K562 (cell line): ENCODE results near the gene SLC25A17. TPM values are rescaled to one million over a fixed set of nuclear protein-coding genes. Genes with fewer than 3 reads are reported as not detected.

Experiments
- ELF1 ChIP-seq: fragments of 200-800 bp; sonication (Bioruptor generic); IDR thresholded peaks from 2 replicates; pipeline ENCODE4 v1.6.1; 2016; ENCODE audit warnings: missing genetic modification characterization, missing compliant biosample characterization
- FOXP1 ChIP-seq: sonication (generic); formaldehyde crosslinking; IDR thresholded peaks from 2 replicates; pipeline ENCODE4 v1.8.0; 2022; ENCODE audit warnings: mild to moderate bottlenecking, missing genetic modification reagents
- GATA2 ChIP-seq: sonication (generic); formaldehyde crosslinking; IDR thresholded peaks from 2 replicates; pipeline ENCODE4 v1.4.0; 2020; ENCODE audit warnings: mild to moderate bottlenecking, missing genetic modification reagents
- GATAD2A ChIP-seq: fragments of 450-650 bp; IDR thresholded peaks from 2 replicates; pipeline ENCODE4 v1.6.1; 2017
- HOXB6 ChIP-seq: fragments of 250-450 bp; sonication (Bioruptor Pico); IDR thresholded peaks from 2 replicates; pipeline ENCODE4 v1.5.1; 2022; ENCODE audit warnings: mild to moderate bottlenecking, borderline replicate concordance
- NCOA2 ChIP-seq, 2 experiments: fragments of 450-650 bp; IDR thresholded peaks; 2 replicates each; pipeline ENCODE4 v1.6.1; 2018; ENCODE audit warnings: mild to moderate bottlenecking in 2 of 2, moderate library complexity in 1 of 2; ENCODE audit not compliant: partially characterized antibody in 2 of 2
- PHF20 ChIP-seq: fragments of 450-650 bp; IDR thresholded peaks from 2 replicates; pipeline ENCODE4 v1.6.1; 2018; ENCODE audit not compliant: partially characterized antibody
- POLR2AphosphoS5 ChIP-seq: IDR thresholded peaks from 2 replicates; pipeline ENCODE4 v1.6.1; 2011; ENCODE audit warnings: mild to moderate bottlenecking, low read depth, low read length, moderate library complexity; ENCODE audit not compliant: control insufficient read depth, insufficient read depth
- PTTG1 ChIP-seq: fragments of 450-650 bp; IDR thresholded peaks from 2 replicates; pipeline ENCODE4 v1.6.1; 2016; ENCODE audit warnings: low read depth, mild to moderate bottlenecking, missing genetic modification characterization, missing compliant biosample characterization
- RNF2 ChIP-seq: sonication (generic); IDR thresholded peaks from 2 replicates; pipeline ENCODE4 v1.6.1; 2016
- SMARCA4 ChIP-seq: fragments of 450-650 bp; IDR thresholded peaks from 2 replicates; pipeline ENCODE4 v1.6.1; 2016
- TCF3 ChIP-seq: sonication (generic); formaldehyde crosslinking; IDR thresholded peaks from 2 replicates; pipeline ENCODE4 v1.4.0; 2020; ENCODE audit warnings: mild to moderate bottlenecking, missing genetic modification reagents
- USF2 ChIP-seq: sonication (generic); formaldehyde crosslinking; IDR thresholded peaks from 2 replicates; pipeline ENCODE4 v1.5.0; 2020; ENCODE audit warnings: missing genetic modification reagents
- XRCC3 ChIP-seq: fragments of 450-650 bp; IDR thresholded peaks from 2 replicates; pipeline ENCODE4 v1.6.1; 2017; ENCODE audit warnings: mild to moderate bottlenecking, moderate library complexity
- ZBTB11 ChIP-seq, 3 experiments: fragments of 200-800 bp in 1 of 3; fragments of 250-450 bp in 1 of 3; fragments of 450-650 bp in 1 of 3; sonication (Bioruptor Pico) in 1 of 3; sonication (Bioruptor generic) in 1 of 3; formaldehyde crosslinking in 1 of 3; IDR thresholded peaks; 2 replicates each; pipeline versions ENCODE4 v1.6.1 to v1.8.0; 2016 to 2022; ENCODE audit warnings: mild to moderate bottlenecking in 2 of 3, missing genetic modification characterization in 2 of 3, missing compliant biosample characterization in 1 of 3, moderate library complexity in 1 of 3
- ZBTB7A ChIP-seq: IDR thresholded peaks from 2 replicates; pipeline ENCODE4 v1.6.1; 2011; ENCODE audit warnings: low read depth, mild to moderate bottlenecking, low read length, moderate library complexity, borderline replicate concordance; ENCODE audit not compliant: control insufficient read depth
- ZNF217 ChIP-seq: sonication (generic); formaldehyde crosslinking; IDR thresholded peaks from 2 replicates; pipeline ENCODE4 v1.8.0; 2022; ENCODE audit warnings: mild to moderate bottlenecking, missing genetic modification reagents
- ZNF785 ChIP-seq: fragments of 250-450 bp; sonication (Bioruptor Pico); IDR thresholded peaks from 2 replicates; pipeline ENCODE4 v1.4.0; 2020; ENCODE audit warnings: mild to moderate bottlenecking
- polyA plus RNA-seq, 8 experiments: library from polyadenylated mRNA; depleted of rRNA in 4 of 8; stranded (reverse) in 5 of 8; unstranded in 3 of 8; fragments of >200 nt; fragmentation: Nextera tagmentation in 2 of 8; fragmentation: Illumina TruSeq in 1 of 8; extraction: Ambion mirVana in 2 of 8; extraction: Trizol in 1 of 8; gene quantifications; 2 replicates each; pipeline versions ENCODE4 v1.2.1 to v1.2.3, GENCODE V29; 2011 to 2014; ENCODE audit warnings: inconsistent platforms in 1 of 8, missing spikeins in 1 of 8
- total RNA-seq, 7 experiments: library from RNA; depleted of rRNA in 6 of 7; stranded (reverse); fragments of >200 nt in 6 of 7; fragmentation: Illumina TruSeq in 2 of 7; extraction: Trizol in 2 of 7; gene quantifications; 2 replicates each; pipeline versions ENCODE4 v1.2.1 to v1.2.3, GENCODE V29; 2011 to 2021; ENCODE audit warnings: low replicate concordance in 1 of 7
- TF ChIP-seq, protein P1 (sequence below): fragments of 250-450 bp; sonication (Bioruptor Pico); IDR thresholded peaks from 2 replicates; pipeline ENCODE4 v1.4.0; 2020
- TF ChIP-seq, protein P2 (sequence below): fragments of 450-650 bp; IDR thresholded peaks from 2 replicates; pipeline ENCODE4 v1.6.1; 2016; ENCODE audit warnings: mild to moderate bottlenecking

The SLC25A17 gene
- total and polyA plus RNA-seq, 9 of the 15 experiments (the other 6 are each of a cell fraction or from before 2014, with no cell fraction given) = 32.6 to 136 (median 56.2) TPM

GRCh38 chr22:40818747-40819598, at the start of gene SLC25A17 (continued):
- TF ChIP-seq XRCC3 (no peak), GATAD2A (no peak), TCF3 (CRISPR knock-in tag) (no peak), POLR2AphosphoS5 (peak; percentile 61), ZNF785 (CRISPR knock-in tag) (no peak), ELF1 (peak; percentile 61; the same call in 1 of the 2 replicates), USF2 (CRISPR knock-in tag) (no peak), NCOA2 (IDR thresholded peaks at IDR 0.05; ENCODE audit: partially characterized antibody in 2 of 2) (no peak), FOXP1 (CRISPR knock-in tag) (no peak), ZNF217 (no peak), PTTG1 (tag) (no peak), ZBTB11 (CRISPR knock-in tag; IDR thresholded peaks at IDR 0.05) (peak in 1 of 3 experiments; percentile 45; a peak in 1 of 6 replicates), PHF20 (no peak), RNF2 (0 out of 2 replicates have a peak, but pooled peaks have one; percentile 17), SMARCA4 (no peak), ZBTB7A (0 out of 2 replicates have a peak, but pooled peaks have one; percentile 4), GATA2 (CRISPR knock-in tag) (no peak), HOXB6 (CRISPR knock-in tag) (no peak)
- TF ChIP-seq, protein P1, sequence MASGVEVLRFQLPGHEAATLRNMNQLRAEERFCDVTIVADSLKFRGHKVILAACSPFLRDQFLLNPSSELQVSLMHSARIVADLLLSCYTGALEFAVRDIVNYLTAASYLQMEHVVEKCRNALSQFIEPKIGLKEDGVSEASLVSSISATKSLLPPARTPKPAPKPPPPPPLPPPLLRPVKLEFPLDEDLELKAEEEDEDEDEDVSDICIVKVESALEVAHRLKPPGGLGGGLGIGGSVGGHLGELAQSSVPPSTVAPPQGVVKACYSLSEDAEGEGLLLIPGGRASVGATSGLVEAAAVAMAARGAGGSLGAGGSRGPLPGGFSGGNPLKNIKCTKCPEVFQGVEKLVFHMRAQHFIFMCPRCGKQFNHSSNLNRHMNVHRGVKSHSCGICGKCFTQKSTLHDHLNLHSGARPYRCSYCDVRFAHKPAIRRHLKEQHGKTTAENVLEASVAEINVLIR (CRISPR knock-in tag) = no peak
- TF ChIP-seq, protein P2, sequence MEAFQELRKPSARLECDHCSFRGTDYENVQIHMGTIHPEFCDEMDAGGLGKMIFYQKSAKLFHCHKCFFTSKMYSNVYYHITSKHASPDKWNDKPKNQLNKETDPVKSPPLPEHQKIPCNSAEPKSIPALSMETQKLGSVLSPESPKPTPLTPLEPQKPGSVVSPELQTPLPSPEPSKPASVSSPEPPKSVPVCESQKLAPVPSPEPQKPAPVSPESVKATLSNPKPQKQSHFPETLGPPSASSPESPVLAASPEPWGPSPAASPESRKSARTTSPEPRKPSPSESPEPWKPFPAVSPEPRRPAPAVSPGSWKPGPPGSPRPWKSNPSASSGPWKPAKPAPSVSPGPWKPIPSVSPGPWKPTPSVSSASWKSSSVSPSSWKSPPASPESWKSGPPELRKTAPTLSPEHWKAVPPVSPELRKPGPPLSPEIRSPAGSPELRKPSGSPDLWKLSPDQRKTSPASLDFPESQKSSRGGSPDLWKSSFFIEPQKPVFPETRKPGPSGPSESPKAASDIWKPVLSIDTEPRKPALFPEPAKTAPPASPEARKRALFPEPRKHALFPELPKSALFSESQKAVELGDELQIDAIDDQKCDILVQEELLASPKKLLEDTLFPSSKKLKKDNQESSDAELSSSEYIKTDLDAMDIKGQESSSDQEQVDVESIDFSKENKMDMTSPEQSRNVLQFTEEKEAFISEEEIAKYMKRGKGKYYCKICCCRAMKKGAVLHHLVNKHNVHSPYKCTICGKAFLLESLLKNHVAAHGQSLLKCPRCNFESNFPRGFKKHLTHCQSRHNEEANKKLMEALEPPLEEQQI = no peak
